ENCODE results near the gene CPT1B.
"Not testable (repeated sequence)": the region's sequence is repeated elsewhere in the genome, so short reads cannot be mapped to it uniquely, and the experiment has no call there.

The CPT1B gene

GRCh38 chr22:50527921-50528681 lies 50.1 kb downstream of the CPT1B start:
- DNase-seq (ENCODE audit: low read depth in 2 of 2), result no peak

- DNase-seq (ENCODE audit: low read depth in 2 of 2), result peak in 1 of 2 donors; percentile 58
These were observed 51.1 kb downstream of the CPT1B start for GRCh38 chr22:50526834-50527801.

- peak; percentile 80 to 90 for DNase-seq (ENCODE audit: low read depth in 2 of 2)
These were observed 52.0 kb downstream of the CPT1B start for GRCh38 chr22:50526108-50526833.

- DNase-seq (ENCODE audit: low read depth in 2 of 2), result no peak
These were observed 52.4 kb downstream of the CPT1B start for GRCh38 chr22:50525858-50526107.

GRCh38 chr22:50525104-50525857 lies 52.9 kb downstream of the CPT1B start, which contains the start of gene SCO2:
Gene SCO2 (minus strand): TSS chr22:50525598. CDS start chr22:50524411, 1,187 bp downstream.
- DNase-seq (ENCODE audit: low read depth in 2 of 2), result peak; percentile 97 to 99

GRCh38 chr22:50524676-50525103 lies 53.5 kb downstream of the CPT1B start:
- no peak for DNase-seq (ENCODE audit: low read depth in 2 of 2)

- DNase-seq (ENCODE audit: low read depth in 2 of 2), result no peak
These were observed 54.2 kb downstream of the CPT1B start for GRCh38 chr22:50523806-50524675.

GRCh38 chr22:50523458-50523805 lies 54.8 kb downstream of the CPT1B start:
- no peak for DNase-seq (ENCODE audit: low read depth in 2 of 2)

- DNase-seq (ENCODE audit: low read depth in 2 of 2), result no peak
These were observed 55.3 kb downstream of the CPT1B start for GRCh38 chr22:50522806-50523438.

GRCh38 chr22:50522208-50522805 lies 55.9 kb downstream of the CPT1B start:
- no peak for DNase-seq (ENCODE audit: low read depth in 2 of 2)

GRCh38 chr22:50521710-50522109 lies 56.5 kb downstream of the CPT1B start:
- no peak for DNase-seq (ENCODE audit: low read depth in 2 of 2)

- no peak for DNase-seq (ENCODE audit: low read depth in 2 of 2)
These were observed 57.3 kb downstream of the CPT1B start for GRCh38 chr22:50520826-50521453.

- not testable (repeated sequence) for DNase-seq (ENCODE audit: low read depth in 2 of 2)
These were observed 58.0 kb downstream of the CPT1B start for GRCh38 chr22:50520184-50520583.

- DNase-seq (ENCODE audit: low read depth in 2 of 2), result no peak
These were observed 59.1 kb downstream of the CPT1B start for GRCh38 chr22:50519151-50519550.
